Stimulated activated CD4-positive, alpha-beta T cell treated with anti-CD3 and anti-CD28 coated beads, TNF-alpha, amount 100 ng/mL, for 48 hours (primary cell): ENCODE measurements around the gene LRRC61.
"Not testable (repeated sequence)": the region's sequence is repeated elsewhere in the genome, so short reads cannot be mapped to it uniquely, and the experiment has no call there.

Experiments
- DNase-seq, 3 donors: peaks; one replicate each; pipeline ENCODE4 v3.0.0-alpha.2; 2020; ENCODE audit warnings: low read depth in 3 of 3

The LRRC61 gene

GRCh38 chr7:150382844-150383225 is 59.7 kb downstream of the LRRC61 start:
- DNase-seq: no peak

- no peak for DNase-seq
Observed at GRCh38 chr7:150383710-150384397, 60.7 kb downstream of the LRRC61 start.

- DNase-seq: no peak
Observed at GRCh38 chr7:150384406-150385301, 61.5 kb downstream of the LRRC61 start.

GRCh38 chr7:150385302-150385723 is 62.2 kb downstream of the LRRC61 start:
- no peak for DNase-seq

GRCh38 chr7:150385884-150386283 is 62.7 kb downstream of the LRRC61 start:
- DNase-seq: not testable (repeated sequence)
